Stimulated activated naive CD4-positive, alpha-beta T cell treated with Interleukin-2 at 50 U/mL for 16 hours (primary cell): Measurements from ENCODE around the gene TFF1.

Experiments used
- DNase-seq: peaks from one replicate; lab custom pipeline; 2025; lab: John Stamatoyannopoulos, UW

TFF1 gene

DNA sequence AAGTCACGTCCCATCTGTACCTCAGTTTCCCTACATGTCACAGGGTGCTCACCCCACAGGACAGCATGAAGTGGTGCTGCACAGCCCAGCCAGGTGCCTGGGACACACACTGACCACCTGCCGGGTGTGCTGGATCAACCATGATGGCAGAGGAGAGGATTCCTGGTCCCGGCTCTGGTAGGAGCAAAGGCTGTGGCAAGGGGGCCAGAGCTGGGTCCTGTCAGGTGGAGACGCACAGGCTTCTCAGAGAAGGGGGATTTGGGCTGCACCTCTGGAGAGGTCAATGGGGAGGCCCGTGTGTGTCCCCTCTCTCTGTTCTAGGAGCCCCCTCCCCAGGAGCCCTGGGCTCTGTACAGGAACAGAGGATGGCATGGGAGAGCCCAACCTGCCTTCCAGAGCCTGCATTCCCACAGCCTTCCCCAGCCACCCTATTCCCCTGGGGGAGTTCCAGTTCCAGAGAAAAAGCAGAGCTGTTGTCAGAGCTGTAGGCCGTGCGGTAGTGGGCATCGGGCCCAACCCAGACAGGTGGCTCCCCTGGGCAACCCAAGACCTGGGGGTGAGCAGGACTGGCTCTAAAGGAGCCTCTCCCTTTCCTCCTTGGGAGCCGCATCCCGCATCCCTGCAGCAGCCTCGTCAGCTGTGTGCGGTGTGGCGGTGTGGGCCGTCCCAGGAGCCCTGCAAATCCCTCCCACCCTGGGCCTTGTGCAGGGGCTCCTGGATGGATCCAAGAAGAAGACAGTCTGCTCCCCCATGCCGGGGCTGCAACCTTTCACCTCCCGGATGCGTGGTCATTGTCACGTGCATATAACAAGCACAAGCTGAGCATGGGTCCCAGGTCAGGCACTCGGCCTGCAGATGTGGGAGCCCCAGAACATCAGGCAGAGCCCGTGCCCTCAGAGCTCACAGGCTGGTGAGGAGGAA, 48.2 kb downstream of the TFF1 start:
- DNase-seq = no peak

DNA sequence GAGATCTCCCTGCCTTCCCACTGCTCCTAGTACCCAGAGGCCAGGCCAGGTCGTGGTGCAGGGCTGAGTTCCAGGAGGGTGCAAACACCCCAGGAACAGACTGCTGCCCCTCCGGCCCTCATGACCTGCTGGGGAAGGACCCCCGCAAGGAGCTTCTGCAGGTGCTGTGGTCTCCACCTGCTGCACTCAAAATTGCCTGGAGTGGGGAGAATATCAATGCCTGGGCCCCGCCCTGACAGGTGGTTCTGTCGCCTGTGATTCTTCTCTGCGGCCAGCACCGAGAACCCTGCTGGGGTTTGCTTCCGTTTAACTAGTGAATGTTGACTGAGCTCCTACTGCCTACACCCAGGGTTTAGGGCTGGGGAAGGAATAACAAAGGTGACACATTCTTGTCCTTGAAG, 49.0 kb downstream of the TFF1 start:
- no peak for DNase-seq

DNA sequence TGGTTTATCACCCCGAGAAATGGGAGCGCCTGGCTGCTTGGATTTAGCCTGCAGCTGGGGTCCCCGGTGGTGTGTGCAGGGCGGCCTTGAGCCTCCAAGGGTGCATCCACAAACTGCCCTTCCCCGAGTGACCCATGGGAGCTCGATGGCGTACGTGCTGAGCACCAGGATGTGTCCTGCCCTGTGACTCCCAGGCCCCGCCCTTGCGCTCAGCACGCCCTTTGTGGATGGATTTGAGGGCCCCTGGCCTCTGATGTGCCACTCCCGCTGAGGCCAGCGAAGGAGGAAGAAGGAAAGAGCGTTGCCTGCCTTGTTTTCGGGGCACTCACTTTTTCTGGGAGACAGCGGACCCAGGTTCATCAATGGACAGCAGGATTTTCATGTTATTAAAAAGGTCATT, 49.4 kb downstream of the TFF1 start:
- DNase-seq = no peak

DNA sequence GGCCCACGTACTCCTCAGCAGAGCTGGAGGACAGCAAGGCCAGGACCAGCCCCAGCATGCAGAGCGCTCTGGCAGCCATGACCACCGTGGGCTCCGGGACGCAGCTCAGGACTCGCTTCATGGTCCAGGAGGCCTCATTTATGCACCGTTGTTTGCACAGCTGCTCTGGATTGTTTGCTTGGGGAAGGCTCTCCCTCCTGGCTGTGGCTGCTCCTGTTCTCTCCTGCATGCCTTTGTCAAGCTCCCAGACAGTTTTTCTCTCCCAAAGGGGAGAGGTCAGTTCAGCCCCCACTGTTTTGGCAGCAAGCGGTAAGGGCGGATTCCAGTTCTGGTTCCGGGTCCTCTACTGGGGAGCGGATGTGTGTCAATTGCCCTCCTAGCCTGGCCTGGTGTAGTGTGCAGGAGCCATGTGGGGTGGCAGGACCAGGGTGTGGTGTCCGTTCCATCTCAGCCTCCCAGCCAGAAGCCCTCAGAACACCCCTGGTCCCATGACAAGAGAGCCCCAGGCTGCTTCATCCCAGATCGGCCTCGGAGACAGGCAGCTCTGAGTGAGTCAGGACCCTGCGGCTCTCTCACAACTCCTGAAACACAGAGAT, 50.9 kb downstream of the TFF1 start, which contains the start of gene TFF3:
Gene TFF3 (minus strand): TSS at position 114 of the 596 bp plus-strand sequence. CDS start 35 bp downstream, at position 79.
- DNase-seq = no peak

DNA sequence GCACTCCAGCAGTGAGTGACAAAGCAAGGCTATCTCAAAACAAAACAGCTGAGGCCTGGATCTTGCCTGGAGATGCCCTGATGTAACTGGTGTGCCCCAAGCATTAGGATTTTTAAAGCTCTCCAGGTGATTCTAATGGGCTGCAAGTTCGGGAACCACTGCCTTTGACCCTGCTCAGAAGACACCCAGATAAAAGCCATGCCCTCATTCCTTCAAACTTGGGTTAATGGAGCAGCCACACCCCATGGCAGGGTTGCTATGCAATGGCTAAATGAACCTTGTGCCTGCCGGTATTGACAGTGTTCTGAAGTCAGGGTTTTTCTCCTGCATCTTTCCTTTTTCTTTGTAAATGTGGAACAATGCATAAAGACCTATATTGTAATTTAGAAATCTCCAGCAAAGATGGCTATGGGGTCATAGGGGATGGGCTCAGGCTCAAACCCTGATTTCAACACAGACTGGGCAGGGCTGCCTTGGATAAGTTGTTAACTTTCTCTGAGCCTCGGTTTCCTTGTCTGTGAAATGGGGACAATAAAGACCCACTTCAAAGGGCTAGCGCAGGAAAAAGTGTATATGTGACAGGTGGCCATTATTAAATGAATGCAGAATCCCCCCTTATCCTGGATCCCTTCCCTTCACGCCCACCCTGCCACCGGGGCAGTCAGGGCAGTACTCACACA, 51.6 kb downstream of the TFF1 start:
- no peak for DNase-seq

DNA sequence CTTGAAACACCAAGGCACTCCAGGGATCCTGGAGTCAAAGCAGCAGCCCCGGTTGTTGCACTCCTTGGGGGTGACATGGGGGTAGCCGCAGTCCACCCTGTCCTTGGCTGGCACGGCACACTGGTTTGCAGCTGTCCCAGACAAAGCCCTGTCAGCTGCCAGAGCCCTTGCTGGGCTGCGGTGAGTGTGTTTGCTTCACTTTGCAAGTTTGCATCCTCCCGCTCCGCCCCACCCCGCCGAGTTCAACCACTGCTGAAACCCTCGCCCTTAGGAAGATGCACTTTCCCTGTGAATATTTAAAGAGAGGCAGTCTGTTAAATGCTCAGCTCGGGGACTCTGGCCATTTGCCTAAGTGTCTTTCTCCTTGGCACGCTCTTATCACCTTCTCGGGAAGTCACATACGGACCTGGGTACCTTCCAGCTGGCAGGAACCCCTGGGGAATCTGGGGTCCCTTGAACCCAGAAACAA, 52.8 kb downstream of the TFF1 start:
- no peak for DNase-seq

DNA sequence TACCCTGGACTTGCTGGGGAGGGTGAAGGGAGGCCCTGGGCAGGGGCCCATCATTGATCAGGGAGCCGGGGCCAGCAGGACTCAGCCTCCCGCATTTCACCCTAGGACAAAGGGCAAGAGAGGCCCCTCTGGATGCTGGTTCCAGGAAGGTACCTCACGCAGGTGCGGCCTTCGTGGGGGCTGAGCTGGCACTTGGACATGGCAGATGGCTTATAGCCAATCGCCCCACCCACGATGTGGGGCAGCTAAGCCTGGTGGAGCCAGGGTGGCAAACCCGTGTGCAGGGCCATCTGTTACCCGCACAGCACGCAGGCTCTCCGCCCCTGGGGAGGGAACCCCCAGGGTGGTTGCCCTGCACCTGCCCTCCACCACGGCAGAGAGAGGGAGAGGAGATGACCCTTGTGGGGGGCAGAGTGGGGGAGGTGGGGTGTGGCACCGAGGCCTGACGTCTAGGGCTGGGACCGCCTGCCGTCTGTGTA, 53.7 kb downstream of the TFF1 start:
- no peak for DNase-seq
